Subcutaneous adipose tissue (tissue), 4 donors: ENCODE measurements around the gene OR51E2. TPM values are rescaled to one million over a fixed set of nuclear protein-coding genes. Genes with fewer than 3 reads are reported as not detected.

Experiments
- total RNA-seq, 4 donors: library from RNA; depleted of rRNA; stranded (reverse); fragments of >200 nt; gene quantifications; one replicate each; pipeline ENCODE4 v1.1.0, GENCODE V29; 2016
- TF ChIP-seq, protein P1 (sequence below): fragments of 450-650 bp; IDR thresholded peaks from one replicate; pipeline ENCODE4 v1.5.1; 2016; ENCODE audit warnings: low read depth, mild to moderate bottlenecking, control low read depth, antibody characterized with exemption, moderate library complexity

The OR51E2 gene, protein sequence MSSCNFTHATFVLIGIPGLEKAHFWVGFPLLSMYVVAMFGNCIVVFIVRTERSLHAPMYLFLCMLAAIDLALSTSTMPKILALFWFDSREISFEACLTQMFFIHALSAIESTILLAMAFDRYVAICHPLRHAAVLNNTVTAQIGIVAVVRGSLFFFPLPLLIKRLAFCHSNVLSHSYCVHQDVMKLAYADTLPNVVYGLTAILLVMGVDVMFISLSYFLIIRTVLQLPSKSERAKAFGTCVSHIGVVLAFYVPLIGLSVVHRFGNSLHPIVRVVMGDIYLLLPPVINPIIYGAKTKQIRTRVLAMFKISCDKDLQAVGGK
- under 1 TPM in 2 of 4 donors, not detected in 2; 0.17 to 0.33 TPM for total RNA-seq

DNA sequence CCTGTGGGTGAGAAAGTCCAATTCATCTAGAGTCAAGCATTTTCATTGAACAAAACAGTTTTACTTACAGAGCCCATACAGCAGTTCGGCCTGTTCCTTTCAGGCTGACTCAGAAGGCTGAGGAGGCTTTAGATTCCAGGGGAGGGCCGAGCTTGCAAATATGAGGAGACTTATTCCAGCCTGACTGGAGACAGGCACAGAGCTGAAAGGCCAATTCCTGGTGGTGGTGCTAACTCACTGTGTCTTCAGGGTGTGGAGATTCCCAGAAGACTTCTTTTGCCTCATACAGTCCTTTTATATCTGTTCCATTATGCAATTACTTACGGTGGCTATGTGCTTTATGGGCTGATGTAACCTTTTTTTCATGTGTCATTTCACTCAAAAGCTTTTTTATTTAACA lies at the start of gene OR51E2:
OR51E2 (minus strand) TSS at position 269 of the 400 bp plus-strand sequence. CDS start 15,142 bp downstream, outside the sequence.
- TF ChIP-seq, protein P1, sequence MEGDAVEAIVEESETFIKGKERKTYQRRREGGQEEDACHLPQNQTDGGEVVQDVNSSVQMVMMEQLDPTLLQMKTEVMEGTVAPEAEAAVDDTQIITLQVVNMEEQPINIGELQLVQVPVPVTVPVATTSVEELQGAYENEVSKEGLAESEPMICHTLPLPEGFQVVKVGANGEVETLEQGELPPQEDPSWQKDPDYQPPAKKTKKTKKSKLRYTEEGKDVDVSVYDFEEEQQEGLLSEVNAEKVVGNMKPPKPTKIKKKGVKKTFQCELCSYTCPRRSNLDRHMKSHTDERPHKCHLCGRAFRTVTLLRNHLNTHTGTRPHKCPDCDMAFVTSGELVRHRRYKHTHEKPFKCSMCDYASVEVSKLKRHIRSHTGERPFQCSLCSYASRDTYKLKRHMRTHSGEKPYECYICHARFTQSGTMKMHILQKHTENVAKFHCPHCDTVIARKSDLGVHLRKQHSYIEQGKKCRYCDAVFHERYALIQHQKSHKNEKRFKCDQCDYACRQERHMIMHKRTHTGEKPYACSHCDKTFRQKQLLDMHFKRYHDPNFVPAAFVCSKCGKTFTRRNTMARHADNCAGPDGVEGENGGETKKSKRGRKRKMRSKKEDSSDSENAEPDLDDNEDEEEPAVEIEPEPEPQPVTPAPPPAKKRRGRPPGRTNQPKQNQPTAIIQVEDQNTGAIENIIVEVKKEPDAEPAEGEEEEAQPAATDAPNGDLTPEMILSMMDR = no peak

DNA sequence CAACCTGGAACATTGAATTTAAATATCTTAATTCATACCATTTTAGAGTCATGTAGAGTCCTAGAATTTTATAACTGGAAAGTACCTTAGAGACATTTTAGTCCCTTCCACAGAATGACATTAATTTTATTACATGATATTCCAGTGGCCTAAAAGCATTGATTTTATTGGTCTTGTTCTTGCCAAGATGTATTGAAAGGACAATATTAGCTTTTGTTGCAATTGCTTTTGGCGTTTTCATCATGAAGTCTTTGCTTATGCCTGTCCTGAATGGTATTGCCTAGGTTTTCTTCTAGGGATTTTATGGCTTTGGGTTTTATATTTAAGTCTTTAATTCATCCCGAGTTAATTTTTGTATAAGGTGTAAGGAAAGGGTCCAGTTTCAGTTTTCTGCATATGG lies 43.1 kb upstream of the OR51E2 start:
- TF ChIP-seq, protein P1 = no peak

DNA sequence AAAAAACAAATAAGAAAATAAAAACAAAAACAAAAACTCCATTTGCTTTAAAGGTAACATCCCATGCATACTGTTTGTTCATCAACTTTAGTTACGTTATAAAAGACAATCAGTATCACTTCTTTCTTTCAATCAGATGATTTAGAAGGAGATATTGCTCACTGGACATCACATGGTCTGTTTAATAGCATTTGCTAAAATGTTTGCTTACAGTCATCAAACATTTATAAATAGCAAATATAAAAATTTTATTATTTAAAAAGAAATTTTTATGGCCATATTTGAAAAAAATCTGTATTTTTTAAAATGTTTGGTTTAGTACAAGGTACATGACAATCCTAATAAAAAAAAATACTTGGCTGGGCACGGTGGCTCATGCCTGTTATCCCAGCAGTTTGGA lies 29.5 kb upstream of the OR51E2 start:
- TF ChIP-seq, protein P1 = no peak

DNA sequence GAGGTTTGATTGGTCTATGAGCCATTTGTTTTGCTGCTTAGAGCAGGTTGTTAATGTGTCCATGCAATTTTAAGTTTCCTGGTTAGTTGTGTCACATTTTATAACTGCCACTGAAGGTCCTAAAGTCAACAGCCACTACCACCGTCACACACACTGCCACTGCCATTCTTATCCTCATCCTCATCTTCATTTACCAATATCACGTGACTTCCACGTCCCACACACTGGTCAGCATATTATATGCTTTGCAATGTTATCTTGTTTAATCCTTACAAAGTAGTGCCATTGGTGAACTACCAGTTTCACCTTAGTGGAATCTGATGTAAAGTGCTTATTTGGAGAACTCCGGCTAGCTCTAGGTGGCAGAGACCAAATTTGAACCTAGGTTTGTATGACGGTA lies 16.6 kb upstream of the OR51E2 start:
- TF ChIP-seq, protein P1 = no peak

DNA sequence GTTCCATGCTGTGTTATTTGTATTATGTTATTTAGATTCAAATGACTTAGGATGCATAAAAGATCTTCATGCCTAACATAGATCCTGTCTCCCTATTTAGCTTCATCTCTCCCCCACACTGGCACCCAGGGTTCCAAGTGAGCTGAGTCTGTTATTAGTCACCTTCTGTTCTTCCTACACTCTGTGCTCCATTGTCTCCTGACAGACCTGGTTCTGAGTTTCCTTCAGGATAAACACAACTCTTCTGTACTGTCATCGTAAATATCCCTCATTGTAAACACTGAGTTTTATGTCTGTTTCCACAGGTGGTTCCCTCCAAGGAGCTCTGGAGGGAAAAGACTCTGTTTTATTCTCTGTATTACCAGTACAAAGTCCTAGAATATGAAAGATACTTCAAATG lies 15.6 kb upstream of the OR51E2 start:
- TF ChIP-seq, protein P1 = no peak

DNA sequence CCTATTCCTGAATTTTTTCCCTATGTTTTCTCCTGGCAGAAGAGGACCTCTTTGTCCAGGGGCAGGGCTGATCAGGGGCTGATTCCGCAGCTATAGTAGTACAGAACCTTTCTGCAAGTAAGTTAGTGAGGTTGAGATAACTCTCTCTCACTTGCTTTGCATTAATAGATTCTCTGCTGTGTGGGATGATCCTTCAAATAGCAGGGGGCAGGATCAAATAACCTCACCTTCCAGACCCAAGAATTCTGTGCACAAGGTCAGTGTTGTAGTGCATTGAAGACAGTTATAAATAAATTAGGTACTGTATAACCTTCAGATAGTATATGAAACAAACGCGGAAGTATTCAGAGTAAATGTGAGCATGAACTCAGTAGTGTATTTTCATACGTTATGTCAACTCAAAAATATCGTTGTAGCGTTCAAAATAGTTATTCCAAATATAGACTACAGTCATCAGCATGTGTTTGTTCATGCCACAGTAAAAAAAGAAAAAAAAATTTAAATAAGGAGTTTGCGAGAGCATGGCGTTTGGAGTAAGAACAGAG lies 7.2 kb upstream of the OR51E2 start:
- TF ChIP-seq, protein P1 = no peak

DNA sequence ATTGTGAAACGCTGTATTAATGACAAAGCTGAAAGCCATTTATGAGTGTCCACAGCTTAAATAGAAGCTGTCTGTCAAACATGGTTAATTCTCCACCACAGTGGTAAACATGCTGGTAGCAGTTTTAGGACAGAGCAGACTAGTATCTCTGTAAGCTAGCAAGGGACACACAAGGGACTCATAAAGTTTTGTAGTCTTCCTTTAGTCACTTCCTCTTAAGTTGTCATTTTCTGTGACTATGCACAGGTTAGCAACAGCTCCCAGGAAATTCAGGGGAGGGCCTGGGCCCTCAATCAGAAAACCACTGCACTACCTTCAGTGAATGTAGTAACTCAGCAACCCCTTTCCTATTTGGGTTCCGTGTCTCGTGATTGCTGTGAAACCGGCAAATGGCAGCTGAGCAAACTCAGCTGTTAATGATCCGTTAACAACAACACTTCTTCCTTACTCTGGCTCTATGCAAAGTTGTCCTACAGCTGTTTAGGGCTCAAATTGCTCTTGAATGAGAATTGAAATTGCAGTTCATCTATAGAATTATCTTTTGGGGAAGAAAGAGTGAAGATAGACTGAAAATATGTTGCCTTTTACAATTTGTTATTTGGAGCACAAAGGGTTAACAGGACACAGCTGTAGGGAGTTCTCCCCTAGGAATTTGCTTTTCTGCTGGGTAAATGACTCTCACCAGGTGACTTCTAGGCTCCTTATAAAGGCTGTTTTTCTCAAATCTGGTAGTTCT lies 6.6 kb upstream of the OR51E2 start, which contains the start of gene MMP26:
MMP26 (plus strand) TSS at position 731 of the 736 bp plus-strand sequence.
- TF ChIP-seq, protein P1 = no peak
